Endothelial cell of hepatic sinusoid (primary cell): Measurements from ENCODE around the gene PRUNE1.

Source experiments
- in situ Hi-C: cut with HindIII; loops from 2 replicates; pipeline ENCODE4 v1.10.0; 2017; ENCODE audit warnings: low sequenced_read_pairs

The PRUNE1 gene

DNA sequence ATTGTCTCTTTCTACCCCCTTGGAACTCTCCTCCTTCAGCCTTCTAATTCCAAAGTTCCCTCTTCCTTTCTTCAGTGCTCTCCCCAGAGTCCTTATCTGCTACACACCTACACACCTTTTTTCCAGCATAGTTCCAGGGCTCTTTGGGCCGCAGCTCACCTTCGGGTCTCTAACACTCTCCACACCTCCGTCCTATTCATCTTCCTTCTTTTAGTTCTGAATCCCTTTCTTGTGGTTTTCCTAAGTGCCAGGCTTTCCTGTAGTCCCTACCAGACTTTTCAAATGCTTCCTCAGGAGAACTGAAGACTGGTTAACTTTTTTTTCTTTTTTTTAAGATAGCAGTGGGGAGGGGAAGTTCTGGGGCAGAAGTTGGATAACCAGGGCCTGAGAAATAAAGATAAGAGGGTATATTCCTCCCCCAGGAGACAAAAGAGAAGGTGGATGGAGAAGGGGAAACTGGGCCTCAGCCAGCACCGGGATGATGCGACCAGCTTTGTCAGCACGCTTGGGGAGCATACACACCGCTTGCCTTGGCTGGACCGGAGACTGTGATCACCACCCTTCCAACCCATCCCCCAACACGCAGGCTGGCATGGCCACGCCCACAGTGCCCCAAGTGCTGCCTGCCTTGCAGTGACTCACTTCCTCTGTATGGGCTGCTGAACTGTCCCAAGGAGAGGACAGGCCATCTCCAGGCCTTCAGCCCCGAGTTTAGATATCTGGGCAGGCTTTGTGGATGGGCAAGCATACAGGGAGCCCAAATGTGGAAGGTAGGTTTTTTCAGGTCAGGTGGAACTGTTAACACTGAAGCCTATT lies 31.2 kb upstream of the PRUNE1 start:
- in situ Hi-C loops, result no loop called here

DNA sequence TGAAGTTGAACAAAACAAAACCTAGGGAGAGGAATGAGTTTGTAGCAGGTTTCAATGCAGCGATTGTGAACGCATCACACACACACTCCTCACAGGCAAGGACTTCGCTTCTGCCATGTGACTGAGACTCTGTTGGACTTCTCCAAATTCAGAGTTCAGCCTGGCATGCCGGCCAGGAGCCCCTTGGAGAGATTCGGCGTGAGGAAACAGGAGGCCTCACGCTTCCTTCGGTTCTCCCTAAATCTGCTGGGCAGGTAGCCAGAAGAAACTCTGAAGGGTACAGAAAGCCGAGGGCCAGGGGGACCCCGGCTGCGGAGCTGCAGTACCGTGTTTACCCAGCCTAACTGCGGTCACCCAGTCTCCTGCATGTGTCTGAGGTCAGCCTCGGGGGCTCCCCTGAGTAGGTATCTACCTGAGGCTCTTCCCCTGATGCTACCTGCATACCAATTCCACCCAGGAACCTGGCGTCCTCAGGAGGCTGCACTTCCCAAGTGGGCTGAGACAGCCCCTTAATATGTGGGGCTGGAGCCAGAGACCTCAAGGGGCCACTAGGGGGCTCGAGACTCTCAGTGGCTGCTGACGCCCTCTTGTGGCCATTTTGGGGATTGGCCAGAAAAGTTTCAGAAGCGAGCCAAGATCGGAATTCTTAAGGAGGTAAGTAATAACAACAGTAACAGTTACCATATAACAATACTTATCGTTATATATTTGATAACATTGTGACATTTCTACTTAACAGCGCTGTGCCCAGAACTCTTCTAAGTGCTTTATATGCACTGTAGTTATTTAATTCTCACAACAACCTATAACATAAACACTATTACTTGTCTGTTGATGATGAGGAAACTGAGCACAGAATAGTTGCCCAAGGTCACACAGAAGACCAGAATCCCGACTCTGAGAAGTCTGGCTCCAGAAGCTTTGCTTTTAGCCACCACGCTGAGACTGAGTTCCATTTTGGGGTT lies 28.9 kb upstream of the PRUNE1 start:
- in situ Hi-C loops, result loop anchor here (5.0 kb wide), 1 partner anchor 32 kb away; no protein-coding TSS in a partner anchor

DNA sequence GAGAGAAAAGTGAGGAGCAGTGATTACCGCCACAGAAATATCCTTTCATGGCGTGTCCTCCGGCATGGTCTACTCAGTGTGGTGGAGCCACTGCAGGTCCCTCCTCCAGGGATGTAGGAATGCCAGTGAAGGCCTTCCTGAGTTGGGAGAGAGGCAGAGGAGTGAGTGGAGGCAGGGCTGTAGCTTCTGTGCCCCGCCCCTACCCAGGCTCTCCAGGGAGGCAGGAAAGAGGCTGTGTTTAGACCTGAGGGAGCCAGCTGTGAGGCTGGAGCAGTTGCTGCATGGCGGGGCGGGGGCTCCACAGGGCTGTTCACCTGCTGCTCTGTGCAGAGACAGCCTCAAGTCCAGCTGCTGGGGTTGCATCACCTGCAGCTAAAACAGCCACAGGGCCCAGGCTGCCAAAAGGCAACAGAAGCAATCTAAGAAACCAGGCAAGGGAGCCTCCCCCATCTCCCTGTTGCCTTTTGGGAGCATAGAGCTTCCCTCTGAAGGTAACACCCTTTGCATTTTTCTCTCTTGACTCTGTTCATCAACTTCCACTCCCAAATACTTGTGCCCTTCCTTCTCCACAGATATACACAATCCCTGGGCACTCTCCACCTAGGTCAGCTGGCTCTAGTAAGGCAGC lies 27.0 kb upstream of the PRUNE1 start:
- in situ Hi-C loops, result loop anchor here (5.0 kb wide), 1 partner anchor 34 kb away; no protein-coding TSS in a partner anchor

GRCh38 chr1:150981805-150982712 lies 26.2 kb upstream of the PRUNE1 start, which contains the start of gene ANXA9:
Gene ANXA9, plus strand, starts transcription at chr1:150982292. Its CDS starts 814 bp downstream, at chr1:150983106.
- in situ Hi-C loops, result loop anchor here (5.0 kb wide), 1 partner anchor 35 kb away; no protein-coding TSS in a partner anchor

GRCh38 chr1:150985179-150985825 lies 22.9 kb upstream of the PRUNE1 start:
- in situ Hi-C loops, result no loop called here

DNA sequence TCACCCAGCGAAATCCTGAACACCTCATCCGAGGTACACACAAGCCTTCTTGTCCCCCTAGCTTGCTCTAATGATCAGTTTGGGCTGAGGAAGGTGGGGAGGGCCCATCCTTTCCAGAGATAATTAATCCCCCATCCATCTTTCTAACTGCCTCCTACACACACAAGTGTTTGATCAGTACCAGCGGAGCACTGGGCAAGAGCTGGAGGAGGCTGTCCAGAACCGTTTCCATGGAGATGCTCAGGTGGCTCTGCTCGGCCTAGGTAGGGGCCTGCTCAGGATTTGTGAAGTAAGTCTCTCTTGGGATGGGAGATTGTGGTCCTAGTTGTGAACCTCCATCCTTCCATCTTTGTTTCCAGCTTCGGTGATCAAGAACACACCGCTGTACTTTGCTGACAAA lies 20.3 kb upstream of the PRUNE1 start:
- in situ Hi-C loops, result no loop called here

DNA sequence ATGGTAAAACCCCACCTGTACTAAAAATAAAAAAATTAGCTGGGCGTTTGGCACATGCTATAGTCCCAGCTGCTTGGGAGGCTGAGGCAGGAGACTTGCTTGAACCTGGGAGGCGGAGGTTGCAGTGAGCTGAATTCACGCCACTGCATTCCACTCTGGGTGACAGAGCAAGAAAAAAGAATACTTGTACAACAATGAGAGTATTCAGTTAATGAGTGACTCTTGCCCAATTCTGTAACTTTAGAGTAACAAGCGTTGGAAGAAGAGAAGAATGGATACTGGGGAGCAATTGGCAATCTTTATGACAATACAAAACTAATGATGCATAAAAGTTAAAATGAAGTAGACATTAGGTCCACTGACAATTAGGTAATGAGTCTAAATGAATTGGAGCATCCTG lies 15.6 kb upstream of the PRUNE1 start:
- in situ Hi-C loops, result no loop called here

DNA sequence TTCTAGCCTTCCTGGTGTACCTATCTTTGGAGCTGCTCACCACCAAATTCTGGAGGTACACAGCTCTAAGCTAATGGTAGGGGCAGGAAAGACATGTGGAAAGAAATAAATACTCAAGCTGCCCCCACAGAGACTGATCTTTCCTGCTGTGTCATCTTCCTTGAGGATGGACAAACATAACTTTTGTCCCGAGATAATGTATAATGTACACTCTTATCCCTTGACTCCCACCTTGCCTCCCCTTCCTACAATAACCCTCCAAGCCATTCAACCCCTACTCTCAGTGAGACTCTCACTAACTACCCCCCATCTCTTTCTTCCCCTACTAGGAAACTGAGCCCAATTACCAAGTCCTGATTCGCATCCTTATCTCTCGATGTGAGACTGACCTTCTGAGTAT lies 14.0 kb upstream of the PRUNE1 start:
- in situ Hi-C loops, result no loop called here

DNA sequence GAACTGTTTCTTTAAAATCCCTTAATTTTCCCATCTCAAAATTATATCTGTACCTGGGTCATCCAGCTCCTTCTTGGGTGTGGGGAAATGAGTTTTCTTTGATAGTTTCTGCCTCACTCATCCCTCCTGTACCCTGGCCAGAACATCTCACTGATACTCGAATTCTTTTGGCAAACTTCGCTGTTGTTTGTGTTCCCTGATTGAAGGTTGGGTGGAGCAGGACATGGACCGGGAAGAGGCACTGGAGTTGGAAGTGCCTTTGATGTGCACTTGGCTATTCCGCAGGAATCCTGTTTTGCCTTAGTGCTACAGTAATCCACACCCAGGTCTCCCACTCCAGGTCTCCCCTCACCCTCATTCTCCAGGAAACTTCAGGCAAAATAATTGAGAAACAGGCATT lies 12.8 kb upstream of the PRUNE1 start:
- in situ Hi-C loops, result no loop called here

- in situ Hi-C loops, result no loop called here
Measured at GRCh38 chr1:150995896-150996295, 12.4 kb upstream of the PRUNE1 start.

DNA sequence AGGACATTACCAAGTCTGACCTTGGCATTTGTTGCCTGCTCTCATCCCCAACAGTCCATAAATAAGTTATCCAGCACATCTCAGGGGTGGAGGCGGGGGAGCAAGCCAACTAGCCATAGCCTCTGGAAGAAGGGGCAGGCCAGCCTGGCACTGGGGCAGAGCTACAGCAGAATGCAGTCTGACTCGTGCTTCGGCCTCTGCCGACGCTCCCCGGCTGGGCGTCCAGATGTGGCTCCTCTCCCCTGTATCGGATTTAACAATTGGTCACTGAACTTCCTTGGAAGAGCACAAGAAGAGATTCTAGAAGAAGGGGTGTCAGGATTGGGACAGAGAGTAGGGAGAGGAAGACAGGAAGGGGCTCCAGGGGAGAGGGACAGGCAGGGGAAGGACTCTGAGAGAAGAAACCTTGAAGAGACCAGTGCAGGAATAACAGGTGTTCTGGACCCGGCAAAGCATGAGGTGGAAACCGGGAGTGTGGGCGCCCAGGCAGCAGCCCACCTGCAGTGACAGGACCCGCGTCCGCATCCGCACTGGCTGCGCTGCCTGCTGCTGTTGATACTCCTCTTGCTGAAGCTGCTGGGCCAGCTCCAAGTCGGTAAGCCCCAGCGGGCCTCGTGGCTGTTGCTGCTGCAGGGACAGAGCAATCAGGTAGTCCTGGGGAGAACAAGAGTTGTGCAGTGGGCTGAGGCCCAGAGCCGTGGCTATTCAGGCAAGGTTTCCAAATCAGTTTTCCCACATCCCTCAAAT lies 10.9 kb upstream of the PRUNE1 start:
- in situ Hi-C loops, result no loop called here

DNA sequence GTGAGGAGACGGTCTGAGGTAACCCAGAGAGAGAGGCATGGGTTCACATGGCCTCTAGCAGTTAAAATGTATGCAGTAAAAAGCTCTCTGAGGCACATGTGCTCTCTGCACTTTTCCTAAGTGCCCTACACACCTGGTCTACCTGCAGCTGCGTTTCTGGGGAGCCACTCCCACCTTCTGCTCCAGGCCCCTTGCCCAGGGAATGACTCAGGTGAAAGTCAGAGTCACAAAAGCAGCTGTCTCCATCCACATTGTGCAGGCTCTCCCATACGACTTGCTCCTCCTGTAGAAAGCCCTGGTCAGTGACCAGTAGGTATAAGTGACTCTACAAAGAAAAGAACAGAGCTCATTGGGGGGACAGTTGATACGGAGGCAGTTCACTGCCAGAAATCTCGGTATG lies 10.3 kb upstream of the PRUNE1 start:
- in situ Hi-C loops, result no loop called here

DNA sequence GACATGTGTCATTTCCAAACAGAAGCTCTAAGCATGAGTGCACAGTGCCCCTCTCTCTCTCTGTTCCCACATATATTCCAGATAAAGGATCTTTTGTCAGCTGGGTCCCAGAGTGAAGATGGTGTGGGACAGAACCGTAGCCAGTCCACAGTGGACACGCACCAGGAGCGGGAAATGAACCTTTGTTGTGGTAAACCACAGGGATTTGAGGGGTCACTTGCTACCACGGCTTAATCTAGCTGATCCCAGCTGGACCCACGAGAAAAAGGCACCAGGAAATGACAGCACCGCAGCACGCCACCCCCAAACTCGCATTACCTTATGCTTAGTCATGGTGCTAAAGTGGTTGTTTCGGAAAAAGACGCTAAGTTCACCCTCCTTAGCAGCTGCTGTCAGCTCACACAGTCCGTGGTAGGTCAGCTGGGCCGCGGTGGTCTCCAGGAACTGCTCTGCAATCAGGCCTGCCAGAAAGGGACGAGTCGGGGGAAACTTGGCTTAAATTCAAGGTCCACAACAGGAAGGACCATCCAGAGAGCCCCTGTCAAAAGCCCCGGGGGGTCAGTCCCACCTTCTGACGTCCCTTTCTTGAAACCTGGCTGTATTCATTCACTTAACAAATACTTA lies 9.1 kb upstream of the PRUNE1 start:
- in situ Hi-C loops, result no loop called here

DNA sequence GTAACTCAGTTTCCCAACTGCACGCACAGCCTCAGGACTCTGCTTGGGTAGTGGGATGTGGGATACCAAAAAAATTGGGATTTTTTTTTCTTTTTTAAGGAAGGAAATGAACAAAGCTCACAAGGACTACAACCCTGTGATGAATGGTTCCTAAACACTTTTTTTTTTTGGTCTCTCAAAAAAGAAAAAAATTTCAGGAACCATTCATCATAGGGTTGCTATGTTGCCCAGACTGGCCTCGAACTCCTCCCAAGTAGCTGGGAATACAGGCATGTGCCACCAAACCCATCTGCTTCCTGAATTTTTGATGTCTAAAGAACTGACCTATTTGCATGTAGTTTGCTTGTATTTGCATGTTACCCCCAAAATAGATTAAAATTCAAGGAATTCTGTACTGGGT lies 8.3 kb upstream of the PRUNE1 start:
- in situ Hi-C loops, result loop anchor here (5.0 kb wide), 1 partner anchor 52 kb away; no protein-coding TSS in a partner anchor

DNA sequence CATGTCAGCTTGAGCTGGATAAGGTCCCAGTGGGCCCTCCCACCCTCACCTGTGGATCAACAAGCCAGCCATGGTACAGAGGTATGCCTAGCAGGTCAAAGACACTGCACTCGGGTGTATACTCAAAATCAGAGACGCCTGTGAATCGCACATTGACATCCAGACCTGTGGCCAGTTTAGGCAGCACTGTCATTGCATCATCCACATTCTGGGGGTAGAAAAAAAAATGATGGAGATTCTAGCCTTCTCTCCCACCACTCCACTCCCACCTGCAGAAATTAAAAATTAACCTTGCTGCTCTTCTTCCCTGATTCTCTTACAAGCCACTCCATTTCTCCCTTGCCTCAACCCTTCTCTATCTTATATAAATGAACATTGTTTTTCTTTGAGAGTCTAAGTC lies 7.8 kb upstream of the PRUNE1 start:
- in situ Hi-C loops, result loop anchor here (5.0 kb wide), 1 partner anchor 52 kb away; no protein-coding TSS in a partner anchor

DNA sequence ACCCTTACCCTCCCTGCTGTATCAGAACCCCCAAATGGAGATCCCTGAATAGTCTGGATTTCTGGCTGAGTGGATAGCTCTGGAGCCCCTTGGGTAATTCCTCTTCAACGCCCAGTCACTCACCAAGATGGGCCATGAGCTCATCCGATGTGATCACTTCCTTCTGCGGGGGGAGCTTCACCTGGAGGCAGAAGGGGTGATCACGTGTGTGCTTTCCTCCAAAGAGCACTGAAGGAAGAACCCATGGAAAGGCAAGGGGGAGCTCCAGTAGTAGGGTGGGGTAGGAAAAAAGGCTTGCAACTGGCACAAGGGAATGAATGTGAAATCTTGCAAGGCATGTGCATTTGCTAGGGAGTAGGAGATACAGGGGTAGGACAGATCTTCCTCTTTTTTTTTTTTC lies 6.6 kb upstream of the PRUNE1 start:
- in situ Hi-C loops, result loop anchor here (5.0 kb wide), 1 partner anchor 51 kb away; no protein-coding TSS in a partner anchor

- in situ Hi-C loops, result loop anchor here (5.0 kb wide), 1 partner anchor 50 kb away; no protein-coding TSS in a partner anchor
Measured at GRCh38 chr1:151002051-151002450, 6.2 kb upstream of the PRUNE1 start.

DNA sequence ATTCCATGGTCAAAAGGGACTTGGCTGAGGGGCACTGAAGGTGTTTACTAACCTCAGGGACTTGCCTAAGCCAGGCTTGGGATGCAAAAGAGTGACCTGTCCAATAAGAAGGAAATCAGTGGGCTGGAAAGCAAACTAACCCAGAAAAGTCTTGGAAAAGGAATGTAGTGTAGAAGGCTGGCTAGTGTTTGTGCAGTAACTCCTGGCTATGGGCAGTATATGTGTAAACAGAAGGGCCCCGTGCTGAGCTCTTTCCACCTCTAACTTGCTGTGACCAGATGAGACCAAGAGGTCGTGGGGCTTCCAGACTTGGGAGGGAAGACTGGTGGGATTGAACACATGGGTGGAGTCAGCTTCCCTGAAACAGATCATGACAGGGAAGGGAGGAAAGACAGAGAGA lies 5.6 kb upstream of the PRUNE1 start:
- in situ Hi-C loops, result loop anchor here (5.0 kb wide), 1 partner anchor 50 kb away; no protein-coding TSS in a partner anchor
